HG02588 (cell line): ENCODE measurements around the gene KLHL10.

Experiments
- ATAC-seq: cut with Tn5 transposase; IDR thresholded peaks from one replicate; pipeline ENCODE4 v1.9.1; 2021; ENCODE audit warnings: mild to moderate bottlenecking, moderate library complexity; ENCODE audit not compliant: unreplicated experiment

The KLHL10 gene

DNA sequence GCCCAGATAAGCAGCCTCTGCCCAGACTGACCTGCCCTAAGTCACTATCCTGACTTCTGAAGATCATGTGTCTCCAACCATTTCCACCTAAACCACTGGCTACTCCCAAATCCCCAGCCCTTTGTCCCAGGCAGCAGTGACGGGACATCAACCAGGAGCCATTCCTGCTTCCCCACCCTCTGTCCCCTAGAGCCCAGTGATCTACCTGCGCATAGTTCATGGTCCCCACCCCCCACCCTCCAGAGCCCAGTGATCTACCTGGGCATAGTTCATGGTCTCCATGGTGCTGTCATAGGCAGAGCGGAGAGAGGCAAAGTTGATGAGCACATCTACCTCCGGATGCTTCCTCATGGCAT, 54.4 kb downstream of the KLHL10 start:
- ATAC-seq = no peak

DNA sequence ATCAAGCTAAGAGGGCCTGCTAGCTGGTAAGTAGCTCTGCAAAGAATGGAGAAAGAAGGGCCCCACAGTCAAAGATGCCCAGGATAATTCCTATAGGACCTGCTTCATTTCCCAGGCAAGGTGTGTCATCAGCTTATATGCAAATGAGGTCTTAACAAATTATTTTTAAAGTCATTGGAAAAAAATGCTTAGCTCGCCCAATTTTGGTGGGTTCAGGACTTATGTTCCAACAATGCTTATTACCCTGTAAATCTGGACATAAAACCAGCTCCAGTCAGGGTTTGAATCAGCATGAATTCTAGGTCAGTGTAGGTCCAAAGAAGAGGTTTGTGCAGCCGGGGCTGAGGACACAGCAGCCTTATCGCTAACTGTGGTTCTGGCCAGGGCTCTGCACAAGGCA, 55.8 kb downstream of the KLHL10 start:
- no peak for ATAC-seq

DNA sequence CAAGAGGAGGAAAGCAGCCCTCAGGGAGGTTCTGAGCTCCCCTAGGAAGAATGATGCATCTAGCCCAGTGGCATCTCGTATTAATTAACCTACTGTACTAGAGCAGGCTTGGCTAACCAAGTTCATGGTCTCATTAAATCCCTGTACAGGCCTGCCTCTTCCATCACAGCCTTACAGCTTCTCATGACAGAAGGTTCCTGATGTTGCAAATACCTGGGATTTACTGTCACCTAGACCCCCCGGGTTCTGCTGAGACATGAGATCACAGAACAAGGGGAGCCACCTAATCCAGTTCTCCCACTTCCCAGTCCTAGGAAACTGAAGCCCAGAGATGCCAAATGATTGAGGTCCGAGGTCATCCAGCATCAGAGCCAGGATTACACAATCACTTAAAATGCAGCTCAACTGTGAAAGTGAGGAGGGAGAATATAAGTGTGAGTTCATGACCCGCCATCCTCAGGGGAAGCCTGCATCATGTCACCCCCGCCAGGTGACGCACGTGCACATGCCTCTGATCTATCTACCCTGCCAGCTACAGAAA, 57.2 kb downstream of the KLHL10 start:
- no peak for ATAC-seq

DNA sequence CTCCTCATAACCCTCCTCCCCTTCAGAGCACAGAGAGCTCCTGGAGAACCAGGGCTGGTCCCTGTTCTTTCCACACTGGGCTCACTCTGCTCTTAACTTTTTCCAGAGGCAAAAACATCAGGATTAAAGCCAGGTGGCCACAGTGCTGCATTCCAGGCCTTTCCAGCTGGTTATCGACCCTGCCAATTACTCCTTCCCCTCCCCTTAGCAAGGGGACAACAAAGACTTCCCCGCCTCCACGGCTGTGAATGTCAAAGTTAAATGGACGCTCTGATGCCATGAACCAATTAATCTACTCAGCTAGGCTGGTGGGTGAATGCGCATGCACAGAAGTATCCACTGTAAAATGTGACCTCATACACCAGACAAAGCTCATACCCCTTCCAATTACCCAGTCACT, 58.0 kb downstream of the KLHL10 start:
- ATAC-seq = no peak

DNA sequence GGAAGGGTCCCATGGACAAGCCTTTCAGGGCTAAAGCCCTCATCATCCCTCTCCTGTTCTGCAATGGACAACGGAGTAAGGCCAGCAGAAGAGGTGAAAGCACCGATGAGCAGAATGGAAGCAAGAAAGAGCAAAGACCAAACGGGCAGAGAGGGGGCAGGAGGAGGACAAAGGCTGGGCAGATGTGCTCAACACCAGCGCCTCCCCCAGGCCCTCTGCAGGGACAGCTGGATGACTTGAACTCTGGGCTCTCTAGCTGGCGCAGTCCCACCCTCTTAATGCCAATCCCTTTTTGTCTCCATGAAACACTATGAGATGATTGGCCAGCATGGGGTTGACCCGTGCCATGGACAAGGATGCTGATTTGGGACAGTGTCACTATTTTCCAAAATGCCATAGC, 59.1 kb downstream of the KLHL10 start:
- no peak for ATAC-seq
